GM23338 (cell line): ENCODE data around the gene ATP13A4. TPM values are rescaled to one million over a fixed set of nuclear protein-coding genes. Genes with fewer than 3 reads are reported as not detected.

ENCODE experiments used
- ATAC-seq: fragments of 200-7000 bp; cut with Tn5 transposase; 3 replicates; pipeline ENCODE4 v1.9.1; 2020
- DNase-seq: peaks from one replicate; pipeline ENCODE4 v3.0.0-alpha.2; 2015; ENCODE audit warnings: low spot score
- H2AFZ ChIP-seq: fragments of 200-600 bp; sonication (generic); 2 replicates; pipeline ENCODE4 v1.8.0; 2016; ENCODE audit warnings: antibody characterized with exemption, mild to moderate bottlenecking, moderate library complexity
- H3F3A ChIP-seq: fragments of 200-600 bp; sonication (generic); replicated peaks from 2 replicates; pipeline ENCODE4 v1.8.0; 2017; ENCODE audit warnings: antibody characterized with exemption, mixed run types, low read depth
- H3K27ac ChIP-seq: fragments of 200-600 bp; sonication (generic); 2 replicates; pipeline ENCODE4 v1.6.1; 2016; ENCODE audit warnings: low read depth
- H3K27me3 ChIP-seq: fragments of 200-600 bp; sonication (generic); 2 replicates; pipeline ENCODE4 v1.8.0; 2016; ENCODE audit warnings: mild to moderate bottlenecking, mixed run types, moderate library complexity; ENCODE audit not compliant: insufficient read depth
- H3K36me3 ChIP-seq: fragments of 200-600 bp; sonication (generic); 2 replicates; pipeline ENCODE4 v1.8.0; 2016; ENCODE audit warnings: mild to moderate bottlenecking; ENCODE audit not compliant: insufficient read depth
- H3K4me1 ChIP-seq: fragments of 200-600 bp; sonication (generic); 2 replicates; pipeline ENCODE4 v1.8.0; 2016; ENCODE audit warnings: mild to moderate bottlenecking, moderate library complexity; ENCODE audit not compliant: insufficient read depth
- H3K4me2 ChIP-seq: fragments of 200-600 bp; sonication (generic); 2 replicates; pipeline ENCODE4 v1.7.1; 2017; ENCODE audit warnings: mixed run types
- H3K4me3 ChIP-seq: fragments of 200-600 bp; sonication (generic); 2 replicates; pipeline ENCODE4 v1.6.1; 2016; ENCODE audit warnings: mixed run types
- H3K79me2 ChIP-seq: fragments of 200-600 bp; sonication (generic); replicated peaks from 2 replicates; pipeline ENCODE4 v1.8.0; 2017; ENCODE audit warnings: mild to moderate bottlenecking; ENCODE audit not compliant: insufficient read depth
- H3K9me2 ChIP-seq: fragments of 200-600 bp; sonication (generic); 2 replicates; pipeline ENCODE4 v1.8.0; 2017; ENCODE audit not compliant: insufficient read depth
- H4K20me1 ChIP-seq: fragments of 200-600 bp; sonication (generic); replicated peaks from 2 replicates; pipeline ENCODE4 v1.8.0; 2017; ENCODE audit warnings: mild to moderate bottlenecking; ENCODE audit not compliant: insufficient read depth
- H3K27ac Mint-ChIP-seq: 2 replicates; pipeline ENCODE4 v1.8.0; 2020; ENCODE audit warnings: inconsistent platforms, mild to moderate bottlenecking, moderate library complexity, mixed read lengths
- H3K27me3 Mint-ChIP-seq: 3 replicates; pipeline ENCODE4 v1.8.0; 2022; ENCODE audit warnings: low read depth, mild to moderate bottlenecking, moderate library complexity, mixed read lengths, inconsistent platforms; ENCODE audit not compliant: insufficient read depth, poor library complexity
- H3K36me3 Mint-ChIP-seq: 3 replicates; pipeline ENCODE4 v1.8.0; 2021; ENCODE audit warnings: low read depth, mild to moderate bottlenecking, inconsistent platforms, moderate library complexity, mixed read lengths
- H3K4me1 Mint-ChIP-seq: 3 replicates; pipeline ENCODE4 v1.8.0; 2020; ENCODE audit warnings: mild to moderate bottlenecking, inconsistent platforms, mixed read lengths
- H3K4me3 Mint-ChIP-seq: 3 replicates; pipeline ENCODE4 v1.8.0; 2021; ENCODE audit warnings: moderate library complexity, mild to moderate bottlenecking, inconsistent platforms, mixed read lengths
- H3K9me3 Mint-ChIP-seq: 3 replicates; pipeline ENCODE4 v1.8.0; 2020; ENCODE audit warnings: moderate library complexity, mild to moderate bottlenecking, inconsistent platforms, mixed read lengths
- CREB1 ChIP-seq: fragments of 250-450 bp; sonication (Bioruptor Pico); IDR thresholded peaks from 2 replicates; pipeline ENCODE4 v1.5.0; 2020; ENCODE audit warnings: low read depth, mild to moderate bottlenecking, moderate library complexity
- EZH2 ChIP-seq: fragments of 200-600 bp; sonication (generic); IDR thresholded peaks from one replicate; pipeline ENCODE4 v1.8.0; 2017; ENCODE audit warnings: antibody characterized with exemption, mild to moderate bottlenecking, low read depth; ENCODE audit not compliant: unreplicated experiment
- EZH2phosphoT487 ChIP-seq: fragments of 200-600 bp; sonication (generic); IDR thresholded peaks from one replicate; pipeline ENCODE4 v1.8.1; 2018; ENCODE audit warnings: antibody characterized with exemption; ENCODE audit not compliant: unreplicated experiment
- JUNB ChIP-seq: IDR thresholded peaks from one replicate; pipeline ENCODE4 v1.6.1; 2016; ENCODE audit warnings: antibody characterized with exemption; ENCODE audit not compliant: unreplicated experiment
- POLR2AphosphoS5 ChIP-seq: IDR thresholded peaks from 2 replicates; pipeline ENCODE4 v1.6.1; 2016; ENCODE audit warnings: antibody characterized with exemption, low read depth
- STAT1 ChIP-seq: IDR thresholded peaks from one replicate; pipeline ENCODE4 v1.6.1; 2016; ENCODE audit warnings: antibody characterized with exemption; ENCODE audit not compliant: unreplicated experiment
- ZNF114 ChIP-seq: fragments of 250-450 bp; sonication (Bioruptor Pico); IDR thresholded peaks from 2 replicates; pipeline ENCODE4 v1.5.0; 2020; ENCODE audit warnings: mild to moderate bottlenecking, moderate library complexity
- ZNF331 ChIP-seq: fragments of 250-450 bp; sonication (Bioruptor Pico); IDR thresholded peaks from 2 replicates; pipeline ENCODE4 v1.5.0; 2020; ENCODE audit warnings: low read depth, mild to moderate bottlenecking, moderate library complexity
- polyA plus RNA-seq: library from polyadenylated mRNA; unstranded; fragments of >200 nt; fragmentation: Nextera tagmentation; extraction: Ambion mirVana; gene quantifications from 2 replicates; pipeline ENCODE4 v1.2.1, GENCODE V29; 2016
- total RNA-seq: library from RNA; depleted of rRNA; stranded (reverse); fragments of >200 nt; shearing (Covaris generic); gene quantifications from 2 replicates; pipeline ENCODE4 v1.2.3, GENCODE V29; 2014
- TF ChIP-seq, protein P1 (sequence below): IDR thresholded peaks from one replicate; pipeline ENCODE4 v1.6.1; 2018; ENCODE audit warnings: antibody characterized with exemption; ENCODE audit not compliant: unreplicated experiment
- TF ChIP-seq, protein P2 (sequence below): fragments of 250-450 bp; sonication (Bioruptor Pico); IDR thresholded peaks from 2 replicates; pipeline ENCODE4 v1.5.0; 2020; ENCODE audit warnings: mild to moderate bottlenecking, moderate library complexity
- TF ChIP-seq, protein P3 (sequence below): IDR thresholded peaks from 2 replicates; pipeline ENCODE4 v1.6.1; 2016; ENCODE audit warnings: antibody characterized with exemption

The ATP13A4 gene
- total and polyA plus RNA-seq, 2 experiments from 2014 or later, result not detected

DNA sequence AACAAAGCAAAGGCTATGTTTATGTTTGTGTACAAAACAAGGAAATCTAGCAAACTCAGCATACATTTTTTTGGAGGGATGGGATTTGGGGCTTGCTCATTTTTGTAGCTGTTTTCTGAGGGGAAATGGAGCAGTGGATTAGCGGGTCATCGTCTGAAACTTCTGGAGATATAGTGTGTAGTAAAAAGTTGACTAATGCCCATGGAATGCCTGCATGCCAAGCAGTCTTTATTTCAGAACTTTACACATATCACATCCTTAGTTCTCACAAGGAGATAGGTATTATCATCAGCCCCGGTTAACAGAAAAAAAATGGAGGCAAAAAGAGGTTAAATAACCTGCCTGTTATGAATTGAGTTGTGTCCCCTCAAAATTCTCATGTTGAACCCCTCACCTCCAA, 47.1 kb downstream of the ATP13A4 start:
- Histone ChIP-seq H3K4me2 (no peak overlapping the region), H2AFZ (no peak overlapping the region), H3K9me2 (0 out of 2 replicates have a peak, but pooled peaks cover 6% of the 10 kb centered on the region), H4K20me1 (no peaks in the 10 kb centered on the region), H3K79me2 (no peaks in the 10 kb centered on the region), H3K27ac (no peak overlapping the region), H3K27me3 (no peaks in the 10 kb centered on the region), H3K4me1 (no peaks in the 10 kb centered on the region), H3F3A (no peaks in the 10 kb centered on the region), H3K36me3 (no peaks in the 10 kb centered on the region), H3K4me3 (no peak overlapping the region)
- DNase-seq (no peak), ATAC-seq (no peak)
- peaks cover 6% of the 10 kb centered on the region; the same call in 2 of the 3 replicates for H3K4me1 Mint-ChIP-seq
- H3K9me3 Mint-ChIP-seq, result no peaks in the 10 kb centered on the region
- no peak overlapping the region for H3K27ac Mint-ChIP-seq
- H3K36me3 Mint-ChIP-seq, result no peaks in the 10 kb centered on the region
- TF ChIP-seq POLR2AphosphoS5 (no peak), ZNF331 (no peak), JUNB (no peak), CREB1 (CRISPR knock-in tag) (no peak), STAT1 (no peak), ZNF114 (CRISPR knock-in tag) (no peak), EZH2 (no peak), EZH2phosphoT487 (no peak)
- TF ChIP-seq, protein P1, sequence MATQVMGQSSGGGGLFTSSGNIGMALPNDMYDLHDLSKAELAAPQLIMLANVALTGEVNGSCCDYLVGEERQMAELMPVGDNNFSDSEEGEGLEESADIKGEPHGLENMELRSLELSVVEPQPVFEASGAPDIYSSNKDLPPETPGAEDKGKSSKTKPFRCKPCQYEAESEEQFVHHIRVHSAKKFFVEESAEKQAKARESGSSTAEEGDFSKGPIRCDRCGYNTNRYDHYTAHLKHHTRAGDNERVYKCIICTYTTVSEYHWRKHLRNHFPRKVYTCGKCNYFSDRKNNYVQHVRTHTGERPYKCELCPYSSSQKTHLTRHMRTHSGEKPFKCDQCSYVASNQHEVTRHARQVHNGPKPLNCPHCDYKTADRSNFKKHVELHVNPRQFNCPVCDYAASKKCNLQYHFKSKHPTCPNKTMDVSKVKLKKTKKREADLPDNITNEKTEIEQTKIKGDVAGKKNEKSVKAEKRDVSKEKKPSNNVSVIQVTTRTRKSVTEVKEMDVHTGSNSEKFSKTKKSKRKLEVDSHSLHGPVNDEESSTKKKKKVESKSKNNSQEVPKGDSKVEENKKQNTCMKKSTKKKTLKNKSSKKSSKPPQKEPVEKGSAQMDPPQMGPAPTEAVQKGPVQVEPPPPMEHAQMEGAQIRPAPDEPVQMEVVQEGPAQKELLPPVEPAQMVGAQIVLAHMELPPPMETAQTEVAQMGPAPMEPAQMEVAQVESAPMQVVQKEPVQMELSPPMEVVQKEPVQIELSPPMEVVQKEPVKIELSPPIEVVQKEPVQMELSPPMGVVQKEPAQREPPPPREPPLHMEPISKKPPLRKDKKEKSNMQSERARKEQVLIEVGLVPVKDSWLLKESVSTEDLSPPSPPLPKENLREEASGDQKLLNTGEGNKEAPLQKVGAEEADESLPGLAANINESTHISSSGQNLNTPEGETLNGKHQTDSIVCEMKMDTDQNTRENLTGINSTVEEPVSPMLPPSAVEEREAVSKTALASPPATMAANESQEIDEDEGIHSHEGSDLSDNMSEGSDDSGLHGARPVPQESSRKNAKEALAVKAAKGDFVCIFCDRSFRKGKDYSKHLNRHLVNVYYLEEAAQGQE, result no peak
- TF ChIP-seq, protein P2, sequence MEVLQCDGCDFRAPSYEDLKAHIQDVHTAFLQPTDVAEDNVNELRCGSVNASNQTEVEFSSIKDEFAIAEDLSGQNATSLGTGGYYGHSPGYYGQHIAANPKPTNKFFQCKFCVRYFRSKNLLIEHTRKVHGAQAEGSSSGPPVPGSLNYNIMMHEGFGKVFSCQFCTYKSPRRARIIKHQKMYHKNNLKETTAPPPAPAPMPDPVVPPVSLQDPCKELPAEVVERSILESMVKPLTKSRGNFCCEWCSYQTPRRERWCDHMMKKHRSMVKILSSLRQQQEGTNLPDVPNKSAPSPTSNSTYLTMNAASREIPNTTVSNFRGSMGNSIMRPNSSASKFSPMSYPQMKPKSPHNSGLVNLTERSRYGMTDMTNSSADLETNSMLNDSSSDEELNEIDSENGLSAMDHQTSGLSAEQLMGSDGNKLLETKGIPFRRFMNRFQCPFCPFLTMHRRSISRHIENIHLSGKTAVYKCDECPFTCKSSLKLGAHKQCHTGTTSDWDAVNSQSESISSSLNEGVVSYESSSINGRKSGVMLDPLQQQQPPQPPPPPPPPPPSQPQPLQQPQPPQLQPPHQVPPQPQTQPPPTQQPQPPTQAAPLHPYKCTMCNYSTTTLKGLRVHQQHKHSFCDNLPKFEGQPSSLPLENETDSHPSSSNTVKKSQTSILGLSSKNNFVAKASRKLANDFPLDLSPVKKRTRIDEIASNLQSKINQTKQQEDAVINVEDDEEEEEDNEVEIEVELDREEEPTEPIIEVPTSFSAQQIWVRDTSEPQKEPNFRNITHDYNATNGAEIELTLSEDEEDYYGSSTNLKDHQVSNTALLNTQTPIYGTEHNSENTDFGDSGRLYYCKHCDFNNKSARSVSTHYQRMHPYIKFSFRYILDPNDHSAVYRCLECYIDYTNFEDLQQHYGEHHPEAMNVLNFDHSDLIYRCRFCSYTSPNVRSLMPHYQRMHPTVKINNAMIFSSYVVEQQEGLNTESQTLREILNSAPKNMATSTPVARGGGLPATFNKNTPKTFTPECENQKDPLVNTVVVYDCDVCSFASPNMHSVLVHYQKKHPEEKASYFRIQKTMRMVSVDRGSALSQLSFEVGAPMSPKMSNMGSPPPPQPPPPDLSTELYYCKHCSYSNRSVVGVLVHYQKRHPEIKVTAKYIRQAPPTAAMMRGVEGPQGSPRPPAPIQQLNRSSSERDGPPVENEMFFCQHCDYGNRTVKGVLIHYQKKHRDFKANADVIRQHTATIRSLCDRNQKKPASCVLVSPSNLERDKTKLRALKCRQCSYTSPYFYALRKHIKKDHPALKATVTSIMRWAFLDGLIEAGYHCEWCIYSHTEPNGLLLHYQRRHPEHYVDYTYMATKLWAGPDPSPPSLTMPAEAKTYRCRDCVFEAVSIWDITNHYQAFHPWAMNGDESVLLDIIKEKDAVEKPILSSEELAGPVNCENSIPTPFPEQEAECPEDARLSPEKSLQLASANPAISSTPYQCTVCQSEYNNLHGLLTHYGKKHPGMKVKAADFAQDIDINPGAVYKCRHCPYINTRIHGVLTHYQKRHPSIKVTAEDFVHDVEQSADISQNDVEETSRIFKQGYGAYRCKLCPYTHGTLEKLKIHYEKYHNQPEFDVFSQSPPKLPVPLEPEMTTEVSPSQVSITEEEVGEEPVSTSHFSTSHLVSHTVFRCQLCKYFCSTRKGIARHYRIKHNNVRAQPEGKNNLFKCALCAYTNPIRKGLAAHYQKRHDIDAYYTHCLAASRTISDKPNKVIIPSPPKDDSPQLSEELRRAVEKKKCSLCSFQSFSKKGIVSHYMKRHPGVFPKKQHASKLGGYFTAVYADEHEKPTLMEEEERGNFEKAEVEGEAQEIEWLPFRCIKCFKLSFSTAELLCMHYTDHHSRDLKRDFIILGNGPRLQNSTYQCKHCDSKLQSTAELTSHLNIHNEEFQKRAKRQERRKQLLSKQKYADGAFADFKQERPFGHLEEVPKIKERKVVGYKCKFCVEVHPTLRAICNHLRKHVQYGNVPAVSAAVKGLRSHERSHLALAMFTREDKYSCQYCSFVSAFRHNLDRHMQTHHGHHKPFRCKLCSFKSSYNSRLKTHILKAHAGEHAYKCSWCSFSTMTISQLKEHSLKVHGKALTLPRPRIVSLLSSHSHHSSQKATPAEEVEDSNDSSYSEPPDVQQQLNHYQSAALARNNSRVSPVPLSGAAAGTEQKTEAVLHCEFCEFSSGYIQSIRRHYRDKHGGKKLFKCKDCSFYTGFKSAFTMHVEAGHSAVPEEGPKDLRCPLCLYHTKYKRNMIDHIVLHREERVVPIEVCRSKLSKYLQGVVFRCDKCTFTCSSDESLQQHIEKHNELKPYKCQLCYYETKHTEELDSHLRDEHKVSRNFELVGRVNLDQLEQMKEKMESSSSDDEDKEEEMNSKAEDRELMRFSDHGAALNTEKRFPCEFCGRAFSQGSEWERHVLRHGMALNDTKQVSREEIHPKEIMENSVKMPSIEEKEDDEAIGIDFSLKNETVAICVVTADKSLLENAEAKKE (CRISPR knock-in tag), result no peak
- TF ChIP-seq, protein P3, sequence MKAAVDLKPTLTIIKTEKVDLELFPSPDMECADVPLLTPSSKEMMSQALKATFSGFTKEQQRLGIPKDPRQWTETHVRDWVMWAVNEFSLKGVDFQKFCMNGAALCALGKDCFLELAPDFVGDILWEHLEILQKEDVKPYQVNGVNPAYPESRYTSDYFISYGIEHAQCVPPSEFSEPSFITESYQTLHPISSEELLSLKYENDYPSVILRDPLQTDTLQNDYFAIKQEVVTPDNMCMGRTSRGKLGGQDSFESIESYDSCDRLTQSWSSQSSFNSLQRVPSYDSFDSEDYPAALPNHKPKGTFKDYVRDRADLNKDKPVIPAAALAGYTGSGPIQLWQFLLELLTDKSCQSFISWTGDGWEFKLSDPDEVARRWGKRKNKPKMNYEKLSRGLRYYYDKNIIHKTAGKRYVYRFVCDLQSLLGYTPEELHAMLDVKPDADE, result no peak
- H3K27me3 Mint-ChIP-seq, result no peaks in the 10 kb centered on the region
- no peak overlapping the region for H3K4me3 Mint-ChIP-seq
